ENCODE measurements around the gene CADM3.

Gene CADM3

GRCh38 chr1:159199901-159200300, 28.5 kb downstream of the CADM3 start:
- no peak for ATAC-seq
- TF ChIP-seq TSHZ2 (CRISPR knock-in tag; IDR thresholded peaks at IDR 0.05): no peak
- TF ChIP-seq TOX (CRISPR knock-in tag; IDR thresholded peaks at IDR 0.05; ENCODE audit: borderline replicate concordance): no peak
- TF ChIP-seq ARNTL (CRISPR knock-in tag; IDR thresholded peaks at IDR 0.05; ENCODE audit: borderline replicate concordance, low read depth): no peak
- no peak for TF ChIP-seq PATZ1 (CRISPR knock-in tag; IDR thresholded peaks at IDR 0.05; ENCODE audit: borderline replicate concordance)
- no peak for TF ChIP-seq CREB5 (CRISPR knock-in tag; IDR thresholded peaks at IDR 0.05; ENCODE audit: low read depth)
- no peak for TF ChIP-seq RARB (CRISPR knock-in tag; IDR thresholded peaks at IDR 0.05)
- TF ChIP-seq POU6F1 (CRISPR knock-in tag; IDR thresholded peaks at IDR 0.05; ENCODE audit: borderline replicate concordance, low read depth): no peak

- no peak for ATAC-seq
- TF ChIP-seq ZNF8 (CRISPR knock-in tag; IDR thresholded peaks at IDR 0.05) (no peak), ZC3H10 (CRISPR knock-in tag; IDR thresholded peaks at IDR 0.05) (no peak)
Measured at GRCh38 chr1:159200769-159201168, 29.4 kb downstream of the CADM3 start.

GRCh38 chr1:159201642-159202041, 30.2 kb downstream of the CADM3 start:
- ATAC-seq: no peak
- TF ChIP-seq SNAI2 (CRISPR knock-in tag; IDR thresholded peaks at IDR 0.05) (no peak), ZNF70 (CRISPR knock-in tag; IDR thresholded peaks at IDR 0.05) (no peak), ZFP30 (CRISPR knock-in tag; IDR thresholded peaks at IDR 0.05) (no peak), POU6F1 (CRISPR knock-in tag; IDR thresholded peaks at IDR 0.05; ENCODE audit: borderline replicate concordance, low read depth) (no peak), ZNF8 (CRISPR knock-in tag; IDR thresholded peaks at IDR 0.05) (no peak), PATZ1 (CRISPR knock-in tag; IDR thresholded peaks at IDR 0.05; ENCODE audit: borderline replicate concordance) (no peak)

GRCh38 chr1:159203610-159204009, 32.2 kb downstream of the CADM3 start:
- TF ChIP-seq PPARA (CRISPR knock-in tag; IDR thresholded peaks at IDR 0.05; ENCODE audit: borderline replicate concordance): no peak
- no peak for TF ChIP-seq ISL1 (CRISPR knock-in tag; IDR thresholded peaks at IDR 0.05)
- TF ChIP-seq CSRNP3 (CRISPR knock-in tag; IDR thresholded peaks at IDR 0.05): no peak
- no peak for TF ChIP-seq ZNF565 (CRISPR knock-in tag; conservative IDR thresholded peaks at IDR 0.05; ENCODE audit: low read depth)
- TF ChIP-seq ZFP30 (CRISPR knock-in tag; IDR thresholded peaks at IDR 0.05): no peak
- TF ChIP-seq CREB5 (CRISPR knock-in tag; IDR thresholded peaks at IDR 0.05; ENCODE audit: low read depth): no peak
- TF ChIP-seq ARNTL (CRISPR knock-in tag; IDR thresholded peaks at IDR 0.05; ENCODE audit: borderline replicate concordance, low read depth): no peak
- ATAC-seq: no peak

Data from SK-N-SH treated with all-trans-retinoic acid at 6 μM for 48 hours (cell line).